HepG2 (cell line): ENCODE data around the gene SLC39A1. TPM values are rescaled to one million over a fixed set of nuclear protein-coding genes. Genes with fewer than 3 reads are reported as not detected.

ENCODE experiments used
- ATF4 ChIP-seq, 2 experiments: fragments of 450-650 bp in 1 of 2; sonication (generic) in 1 of 2; formaldehyde crosslinking; IDR thresholded peaks; 2 replicates each; pipeline versions ENCODE4 v1.5.0 to v1.8.0; 2020 to 2022; ENCODE audit warnings: mild to moderate bottlenecking in 1 of 2, missing genetic modification reagents in 1 of 2
- BHLHE40 ChIP-seq: IDR thresholded peaks from 2 replicates; pipeline ENCODE4 v1.6.1; 2011; ENCODE audit warnings: low read length, improper control_type of control experiment
- FLYWCH1 ChIP-seq: sonication (generic); formaldehyde crosslinking; IDR thresholded peaks from 2 replicates; pipeline ENCODE4 v1.8.1; 2023; ENCODE audit warnings: mild to moderate bottlenecking, missing genetic modification reagents
- HOXA5 ChIP-seq: sonication (generic); formaldehyde crosslinking; IDR thresholded peaks from 2 replicates; pipeline ENCODE4 v1.4.0; 2020; ENCODE audit warnings: missing genetic modification reagents
- KLF16 ChIP-seq, 2 experiments: sonication (generic) in 1 of 2; formaldehyde crosslinking in 1 of 2; IDR thresholded peaks; 2 replicates each; pipeline versions ENCODE4 v1.6.1 to v1.8.0; 2016 to 2023; ENCODE audit warnings: missing genetic modification reagents in 2 of 2, missing compliant biosample characterization in 1 of 2
- MYPOP ChIP-seq: sonication (generic); formaldehyde crosslinking; IDR thresholded peaks from 2 replicates; pipeline ENCODE4 v1.8.1; 2023; ENCODE audit warnings: mild to moderate bottlenecking, moderate library complexity, missing genetic modification reagents
- PAXIP1 ChIP-seq: sonication (generic); formaldehyde crosslinking; conservative IDR thresholded peaks from 2 replicates; pipeline ENCODE4 v1.4.0; 2020; ENCODE audit warnings: mild to moderate bottlenecking, missing genetic modification reagents, moderate library complexity
- PRMT3 ChIP-seq: sonication (generic); formaldehyde crosslinking; IDR thresholded peaks from 2 replicates; pipeline ENCODE4 v1.8.1; 2022; ENCODE audit warnings: low read depth, mild to moderate bottlenecking, moderate library complexity, missing genetic modification reagents, borderline replicate concordance
- TFE3 ChIP-seq: IDR thresholded peaks from 2 replicates; pipeline ENCODE4 v1.6.1; 2016
- TOPORS ChIP-seq: sonication (generic); formaldehyde crosslinking; IDR thresholded peaks from 2 replicates; pipeline ENCODE4 v1.8.0; 2023; ENCODE audit warnings: mild to moderate bottlenecking, missing genetic modification reagents
- ZFY ChIP-seq: sonication (generic); formaldehyde crosslinking; IDR thresholded peaks from 2 replicates; pipeline ENCODE4 v1.4.0; 2020; ENCODE audit warnings: missing genetic modification reagents
- ZMYM4 ChIP-seq: sonication (generic); formaldehyde crosslinking; IDR thresholded peaks from 2 replicates; pipeline ENCODE4 v1.8.1; 2023; ENCODE audit warnings: mild to moderate bottlenecking, missing genetic modification reagents
- ZNF234 ChIP-seq: sonication (generic); formaldehyde crosslinking; conservative IDR thresholded peaks from 2 replicates; pipeline ENCODE4 v1.5.1; 2020; ENCODE audit warnings: mild to moderate bottlenecking, missing genetic modification reagents
- ZNF256 ChIP-seq: sonication (generic); formaldehyde crosslinking; conservative IDR thresholded peaks from 2 replicates; pipeline ENCODE4 v1.4.0; 2020; ENCODE audit warnings: missing genetic modification reagents
- ZNF343 ChIP-seq: sonication (generic); formaldehyde crosslinking; IDR thresholded peaks from 2 replicates; pipeline ENCODE4 v1.4.0; 2020; ENCODE audit warnings: mild to moderate bottlenecking, missing genetic modification reagents
- ZNF567 ChIP-seq: sonication (generic); formaldehyde crosslinking; IDR thresholded peaks from 2 replicates; pipeline ENCODE4 v1.8.1; 2023; ENCODE audit warnings: mild to moderate bottlenecking, missing genetic modification reagents, borderline replicate concordance
- ZNF720 ChIP-seq: sonication (generic); formaldehyde crosslinking; IDR thresholded peaks from 2 replicates; pipeline ENCODE4 v1.4.0; 2020; ENCODE audit warnings: missing genetic modification reagents
- ZNF883 ChIP-seq: sonication (generic); formaldehyde crosslinking; IDR thresholded peaks from 2 replicates; pipeline ENCODE4 v1.5.1; 2020; ENCODE audit warnings: mild to moderate bottlenecking, missing genetic modification reagents; ENCODE audit errors: not compliant biosample characterization
- polyA plus RNA-seq, 8 experiments: library from polyadenylated mRNA; depleted of rRNA in 3 of 8; stranded (reverse) in 7 of 8; unstranded in 1 of 8; fragments of >200 nt; fragmentation: Illumina TruSeq in 4 of 8; extraction: Trizol in 4 of 8; gene quantifications; 2 replicates each; pipeline versions ENCODE4 v1.2.1 to v1.2.3, GENCODE V29; 2011 to 2016; ENCODE audit warnings: low read depth in 4 of 8, missing spikeins in 1 of 8, mixed read lengths in 1 of 8; ENCODE audit not compliant: insufficient read depth in 1 of 8
- total RNA-seq, 5 experiments: library from RNA; depleted of rRNA; stranded (reverse); fragments of >200 nt; fragmentation: Illumina TruSeq; extraction: Trizol; gene quantifications; 2 replicates each; pipeline ENCODE4 v1.2.3, GENCODE V29; 2016; ENCODE audit warnings: low read depth in 1 of 5
- TF ChIP-seq, protein P1 (sequence below): sonication (generic); formaldehyde crosslinking; IDR thresholded peaks from 2 replicates; pipeline ENCODE4 v1.4.0; 2020; ENCODE audit warnings: missing genetic modification reagents, mild to moderate bottlenecking, borderline replicate concordance

SLC39A1 gene
- total and polyA plus RNA-seq, 2 of the 13 experiments (the other 11 are each of a cell fraction or from before 2014, with no cell fraction given): 71.2 to 78.4 TPM

- TF ChIP-seq, protein P1, sequence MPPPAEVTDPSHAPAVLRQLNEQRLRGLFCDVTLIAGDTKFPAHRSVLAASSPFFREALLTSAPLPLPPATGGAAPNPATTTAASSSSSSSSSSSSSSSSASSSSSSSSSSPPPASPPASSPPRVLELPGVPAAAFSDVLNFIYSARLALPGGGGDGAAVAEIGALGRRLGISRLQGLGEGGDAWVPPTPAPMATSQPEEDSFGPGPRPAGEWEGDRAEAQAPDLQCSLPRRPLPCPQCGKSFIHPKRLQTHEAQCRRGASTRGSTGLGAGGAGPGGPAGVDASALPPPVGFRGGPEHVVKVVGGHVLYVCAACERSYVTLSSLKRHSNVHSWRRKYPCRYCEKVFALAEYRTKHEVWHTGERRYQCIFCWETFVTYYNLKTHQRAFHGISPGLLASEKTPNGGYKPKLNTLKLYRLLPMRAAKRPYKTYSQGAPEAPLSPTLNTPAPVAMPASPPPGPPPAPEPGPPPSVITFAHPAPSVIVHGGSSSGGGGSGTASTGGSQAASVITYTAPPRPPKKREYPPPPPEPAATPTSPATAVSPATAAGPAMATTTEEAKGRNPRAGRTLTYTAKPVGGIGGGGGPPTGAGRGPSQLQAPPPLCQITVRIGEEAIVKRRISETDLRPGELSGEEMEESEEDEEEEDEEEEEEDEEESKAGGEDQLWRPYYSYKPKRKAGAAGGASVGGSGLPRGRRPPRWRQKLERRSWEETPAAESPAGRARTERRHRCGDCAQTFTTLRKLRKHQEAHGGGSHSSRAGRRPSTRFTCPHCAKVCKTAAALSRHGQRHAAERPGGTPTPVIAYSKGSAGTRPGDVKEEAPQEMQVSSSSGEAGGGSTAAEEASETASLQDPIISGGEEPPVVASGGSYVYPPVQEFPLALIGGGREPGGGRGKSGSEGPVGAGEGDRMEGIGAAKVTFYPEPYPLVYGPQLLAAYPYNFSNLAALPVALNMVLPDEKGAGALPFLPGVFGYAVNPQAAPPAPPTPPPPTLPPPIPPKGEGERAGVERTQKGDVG (CRISPR knock-in tag): peak; percentile 36; the same call in 1 of the 2 replicates
- peak; percentile 53; the same call in 1 of the 2 replicates for TF ChIP-seq ZNF343 (CRISPR knock-in tag)
- TF ChIP-seq BHLHE40: peak; percentile 79
- TF ChIP-seq FLYWCH1 (CRISPR knock-in tag): no peak
- peak; percentile 44; the same call in 1 of the 2 replicates for TF ChIP-seq TFE3 (CRISPR knock-in tag)
- TF ChIP-seq PAXIP1: peak; percentile 58
- peak in 1 of 2 experiments; percentile 67; a peak in 1 of 4 replicates for TF ChIP-seq KLF16 (CRISPR knock-in tag; IDR thresholded peaks at IDR 0.05)
- no peak for TF ChIP-seq ZNF256 (CRISPR knock-in tag)
- TF ChIP-seq ZNF720 (CRISPR knock-in tag): no peak
- TF ChIP-seq MYPOP (CRISPR knock-in tag): peak; percentile 42; the same call in 1 of the 2 replicates
- peak; percentile 33; the same call in 1 of the 2 replicates for TF ChIP-seq ZFY (CRISPR knock-in tag)
- TF ChIP-seq ZMYM4 (CRISPR knock-in tag): peak; percentile 72
- TF ChIP-seq ATF4 (CRISPR knock-in tag; IDR thresholded peaks at IDR 0.05): peak in 1 of 2 experiments; percentile 14; a peak in 1 of 4 replicates
- no peak for TF ChIP-seq PRMT3 (CRISPR knock-in tag)
- no peak for TF ChIP-seq ZNF567 (CRISPR knock-in tag)
- peak; percentile 21; the same call in 1 of the 2 replicates for TF ChIP-seq TOPORS (CRISPR knock-in tag)
- TF ChIP-seq HOXA5 (CRISPR knock-in tag): 0 out of 2 replicates have a peak, but pooled peaks have one; percentile 50
- TF ChIP-seq ZNF234 (CRISPR knock-in tag): no peak
- no peak for TF ChIP-seq ZNF883 (CRISPR knock-in tag)
These were observed 16.6 kb downstream of the SLC39A1 start, which contains the start of gene DENND4B (continued) for GRCh38 chr1:153946622-153947241.
